Right renal cortex interstitium (tissue), 3 donors: Measurements from ENCODE around the gene JAKMIP1. TPM values are rescaled to one million over a fixed set of nuclear protein-coding genes. Genes with fewer than 3 reads are reported as not detected.

Source experiments
- DNase-seq, 3 donors: peaks; one replicate each; pipeline ENCODE4 v3.0.0-alpha.2; 2013; ENCODE audit warnings: low read depth in 3 of 3, low spot score in 2 of 3
- polyA plus RNA-seq, 3 donors: library from polyadenylated mRNA; unstranded; fragments of 120-200 nt; gene quantifications; one replicate each; pipeline ENCODE4 v1.2.1, GENCODE V29; 2013; ENCODE audit not compliant: insufficient read length in 3 of 3

The JAKMIP1 gene
- under 1 TPM; 0.10 to 0.12 (median 0.10) TPM for polyA plus RNA-seq

- peak in 1 of 3 donors; percentile 52 for DNase-seq
Observed at GRCh38 chr4:6200011-6200921, at the start of gene JAKMIP1. JAKMIP1 (minus strand) TSS chr4:6200549; CDS start chr4:6112850, 87,699 bp downstream.

DNA sequence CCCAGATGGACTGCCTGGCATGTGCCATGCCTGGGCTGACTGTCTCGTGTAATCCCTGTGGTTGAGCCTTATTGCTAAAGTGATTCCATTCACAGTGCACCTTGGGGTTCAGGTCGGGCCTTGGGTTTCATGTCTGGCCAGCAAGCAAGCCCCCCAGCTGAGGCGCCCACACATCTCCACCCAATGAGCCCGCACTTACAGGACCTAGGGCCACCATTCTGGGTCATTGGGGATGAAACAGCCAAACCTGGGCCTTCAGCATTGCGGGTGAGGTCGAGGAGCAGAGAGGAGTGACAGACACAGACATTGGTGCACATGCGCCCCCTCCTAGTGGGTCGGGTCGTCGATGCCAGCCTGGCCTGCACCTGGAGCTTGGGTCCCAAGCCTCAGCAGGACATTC is 48.0 kb upstream of the JAKMIP1 start:
- no peak for DNase-seq

DNA sequence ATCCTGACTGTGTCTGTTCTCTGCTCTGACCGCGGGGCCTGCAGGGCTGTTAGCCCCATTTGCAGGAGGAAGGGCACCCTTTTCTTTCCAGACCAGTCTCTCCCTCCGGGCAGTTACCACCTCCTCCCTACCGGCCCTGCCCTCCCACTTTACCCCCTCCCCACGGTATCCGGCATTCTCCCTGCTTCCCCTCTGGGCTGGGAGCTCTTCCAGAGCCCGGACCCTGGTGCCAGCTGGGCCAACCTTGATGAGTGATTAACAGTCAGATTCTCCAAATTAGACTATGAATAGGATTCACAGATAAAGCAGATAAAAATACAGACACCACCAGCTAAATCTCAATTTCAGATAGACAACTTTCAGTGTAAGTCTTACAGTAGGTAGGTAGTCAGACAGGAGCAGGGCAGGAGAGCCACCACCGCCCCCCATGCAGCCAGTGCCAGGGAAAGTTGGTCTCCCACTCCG is 45.9 kb upstream of the JAKMIP1 start:
- no peak for DNase-seq

GRCh38 chr4:6245246-6246169 is 45.2 kb upstream of the JAKMIP1 start:
- DNase-seq, result peak in 1 of 3 donors; percentile 52

DNA sequence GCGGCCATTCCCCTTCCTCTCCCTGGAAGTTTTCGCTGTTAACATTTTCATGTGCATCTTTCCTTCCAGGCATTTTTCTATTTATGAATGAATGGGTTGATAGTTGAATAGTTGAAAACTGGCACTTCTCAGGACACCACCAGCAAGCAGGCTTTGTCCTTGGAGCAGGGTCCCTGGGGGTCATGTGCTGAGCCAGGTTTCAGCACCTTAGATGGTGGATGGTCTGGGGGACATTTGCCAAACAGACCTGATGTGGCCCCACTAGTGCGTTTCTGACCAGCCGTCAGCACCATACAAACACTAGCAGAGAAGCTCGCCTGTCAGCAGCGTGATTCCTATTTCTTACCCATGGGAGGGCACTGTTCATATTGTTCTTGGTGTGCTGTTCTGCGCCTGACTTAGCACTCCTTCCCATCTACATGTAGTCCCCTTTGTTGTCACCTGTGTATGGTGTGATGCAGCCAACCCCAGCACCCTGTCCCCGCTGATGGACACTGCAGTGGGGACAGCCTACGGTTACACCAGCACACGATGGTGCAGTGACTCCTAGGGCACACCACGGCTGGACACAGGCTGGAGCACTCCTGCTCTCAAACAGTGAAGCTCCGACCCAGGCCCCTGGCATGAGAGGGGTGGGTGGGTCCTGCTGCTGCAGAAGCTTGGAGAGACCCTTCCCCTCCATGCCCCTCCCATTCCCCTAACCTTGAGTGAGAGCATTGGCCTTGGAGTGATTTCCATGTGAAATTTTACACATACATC is 42.1 kb upstream of the JAKMIP1 start:
- no peak for DNase-seq

DNA sequence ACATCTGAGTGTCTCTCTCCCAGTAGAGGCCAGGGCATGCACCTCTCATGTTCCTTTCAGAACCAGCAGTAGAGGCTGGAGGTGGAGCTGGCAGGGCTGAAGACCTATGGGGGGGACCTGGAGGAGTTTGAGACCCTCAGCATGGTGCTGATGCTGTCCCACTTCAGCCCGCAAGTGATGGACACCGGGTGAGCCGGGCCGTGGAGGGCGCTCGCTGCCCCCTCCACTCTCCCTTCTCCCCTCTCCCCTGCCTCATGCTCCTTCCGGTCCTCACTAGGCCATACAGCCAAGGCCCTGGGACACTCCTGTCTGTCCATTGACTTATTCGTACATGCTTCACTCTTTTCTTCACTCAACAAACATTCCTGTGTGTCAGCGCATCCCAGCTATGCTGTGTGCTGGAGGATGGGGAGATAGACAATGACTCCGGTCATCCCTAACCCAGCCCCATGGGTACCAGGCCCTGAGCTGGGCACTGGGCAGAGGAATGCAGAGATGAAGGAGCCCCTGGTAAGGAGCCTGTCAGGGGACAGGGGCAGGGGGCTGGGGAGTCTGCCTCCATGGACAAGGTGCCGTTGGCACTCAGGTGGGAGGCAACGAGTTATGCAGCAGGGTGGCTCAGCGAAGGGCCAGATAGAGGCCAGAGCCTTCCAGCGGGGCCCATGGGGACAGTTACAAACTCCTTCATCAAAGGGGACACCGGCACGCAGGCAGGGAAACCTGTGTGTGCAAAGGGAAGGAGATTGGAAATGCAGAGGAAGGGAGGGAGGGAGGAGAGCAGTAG is 40.9 kb upstream of the JAKMIP1 start:
- no peak for DNase-seq

DNA sequence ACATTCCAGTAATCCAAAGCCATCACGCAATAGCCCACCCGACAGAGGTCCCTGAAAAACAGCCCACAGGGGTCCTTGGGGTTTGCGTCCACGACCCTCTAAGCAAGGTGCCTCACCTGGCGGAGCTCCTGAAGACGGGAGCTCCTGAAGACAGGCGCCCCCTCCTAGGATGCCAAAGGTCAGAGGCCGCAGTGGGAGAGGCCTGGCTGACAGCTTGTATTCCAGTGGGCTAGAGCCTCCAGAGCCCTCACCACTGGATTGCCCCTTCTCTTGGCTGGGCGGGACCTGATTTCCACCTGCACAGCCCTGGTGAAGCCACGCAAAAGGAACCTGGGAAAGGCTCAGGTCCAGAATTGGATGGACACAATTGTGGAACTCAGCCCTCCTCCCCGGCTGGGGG is 39.6 kb upstream of the JAKMIP1 start:
- no peak for DNase-seq

- DNase-seq, result no peak
Observed at GRCh38 chr4:6239486-6239885, 39.1 kb upstream of the JAKMIP1 start.

- DNase-seq, result no peak
Observed at GRCh38 chr4:6236816-6237390, 36.6 kb upstream of the JAKMIP1 start.

DNA sequence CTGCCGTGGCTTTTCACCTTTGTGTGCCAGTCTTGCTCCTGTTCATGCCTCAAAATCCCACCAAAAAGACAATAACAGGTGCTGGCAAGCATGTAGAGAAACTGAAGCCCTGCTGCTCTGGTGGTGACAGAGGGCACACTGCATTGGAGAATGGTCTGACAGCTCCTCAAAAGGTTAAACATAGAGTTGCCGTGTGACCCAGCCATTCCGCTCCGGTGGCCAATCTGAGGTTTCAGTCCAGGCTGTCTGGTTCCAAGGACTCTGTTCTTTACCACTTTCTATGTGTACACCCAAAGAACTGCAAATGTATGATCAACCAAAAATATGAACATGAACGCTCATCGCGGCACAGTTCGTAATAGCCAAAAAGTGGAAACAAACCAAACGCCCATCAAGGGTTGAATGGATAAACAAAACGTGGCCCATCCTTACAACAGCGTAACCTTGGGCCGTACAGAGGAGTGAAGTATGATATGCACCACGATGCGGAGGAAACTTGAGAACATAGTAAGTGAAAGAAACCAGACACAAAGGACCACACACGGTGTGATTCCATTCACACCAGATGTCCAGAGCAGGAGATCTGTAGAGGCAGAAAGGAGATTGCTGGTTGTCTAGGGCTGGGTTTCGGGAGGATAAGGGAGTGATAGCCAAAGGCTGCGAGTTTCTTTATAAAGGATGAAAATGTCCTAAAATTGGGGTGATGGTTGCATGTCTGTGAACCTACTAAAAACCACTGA is 35.7 kb upstream of the JAKMIP1 start:
- DNase-seq, result no peak

- DNase-seq, result no peak
Observed at GRCh38 chr4:6235012-6235411, 34.7 kb upstream of the JAKMIP1 start.

DNA sequence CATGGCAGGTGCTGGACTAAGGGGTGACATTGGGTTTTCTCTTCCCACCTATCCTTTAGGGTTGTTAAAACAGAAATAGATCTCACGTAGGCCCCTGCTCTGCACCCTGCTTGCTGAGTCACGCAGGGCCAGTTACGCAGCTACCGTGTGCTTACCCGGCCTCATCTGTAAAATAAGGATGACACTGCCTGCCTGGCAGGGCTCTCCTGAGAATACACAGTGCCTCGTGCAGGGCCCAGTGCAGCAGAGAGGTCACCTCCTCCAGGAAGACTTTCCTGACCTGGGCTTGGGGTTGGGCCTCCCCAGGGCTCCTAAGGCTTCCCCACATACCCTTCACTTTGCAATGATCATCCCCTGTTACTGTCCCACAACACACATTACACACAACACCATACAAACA is 33.6 kb upstream of the JAKMIP1 start:
- DNase-seq, result no peak

- DNase-seq, result no peak
Observed at GRCh38 chr4:6232836-6233785, 32.8 kb upstream of the JAKMIP1 start.

- DNase-seq, result no peak
Observed at GRCh38 chr4:6231663-6232165, 31.4 kb upstream of the JAKMIP1 start.

DNA sequence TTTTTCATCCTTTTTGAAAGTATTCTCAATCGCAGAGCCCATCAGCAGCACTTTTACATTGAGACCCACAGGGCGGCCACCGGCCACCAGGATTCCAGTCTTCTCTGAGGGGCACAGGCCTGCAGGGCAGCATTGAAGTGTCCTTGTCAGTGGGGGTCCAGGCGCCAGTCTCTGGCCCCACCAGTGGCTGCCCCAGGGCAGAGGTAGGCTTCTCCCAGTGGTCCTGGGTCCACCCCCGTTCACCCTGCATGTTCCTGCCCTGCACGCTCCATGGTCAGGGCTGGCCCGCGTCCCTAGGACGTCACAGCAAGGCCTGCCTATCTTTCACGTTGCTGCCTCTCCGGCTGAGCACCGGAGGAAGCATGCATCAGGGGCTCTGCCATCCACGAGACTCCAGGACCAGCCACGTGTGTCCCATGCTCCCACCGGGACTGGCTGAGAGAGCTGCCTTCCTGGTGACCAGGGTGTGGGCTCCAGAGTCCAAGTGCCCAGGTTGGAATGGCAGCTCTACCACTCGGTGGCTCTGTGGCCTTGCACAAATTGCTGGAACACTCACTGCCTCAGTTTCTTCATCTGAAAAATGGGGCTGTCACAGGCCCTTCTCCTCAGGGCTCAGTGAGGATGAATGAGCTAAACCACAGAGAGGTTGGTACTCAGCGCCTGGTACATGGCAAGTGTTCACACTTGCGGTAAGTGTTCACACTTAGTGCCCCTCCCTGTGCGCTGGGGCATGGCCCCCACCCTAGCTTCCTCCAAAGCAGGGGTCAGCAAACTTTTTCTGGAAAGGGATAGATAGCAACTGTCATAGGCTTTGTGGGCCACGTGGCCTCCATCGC is 30.7 kb upstream of the JAKMIP1 start:
- DNase-seq, result no peak

- no peak for DNase-seq
Observed at GRCh38 chr4:6230502-6230785, 30.1 kb upstream of the JAKMIP1 start.
